Kidney (tissue), 14 donors: ENCODE data around the gene ITPR1. TPM values are rescaled to one million over a fixed set of nuclear protein-coding genes. Genes with fewer than 3 reads are reported as not detected.

Experiments
- DNase-seq, 5 donors: peaks; one replicate each; pipeline ENCODE4 v3.0.0-alpha.2; 2013 to 2020
- FAIRE-seq: peaks from 2 replicates; lab custom pipeline; 2012; peaks lifted over from hg19 to GRCh38; lab: Jason Lieb, UNC
- H3K27ac ChIP-seq, 2 donors: one replicate each; pipeline ENCODE4 v1.7.0; 2013; ENCODE audit warnings: low read depth in 2 of 2, low read length in 2 of 2, inconsistent platforms in 1 of 2
- H3K27me3 ChIP-seq: one replicate; pipeline ENCODE4 v1.7.1; 2013; ENCODE audit warnings: low read length, inconsistent platforms; ENCODE audit not compliant: control insufficient read depth, insufficient read depth
- H3K36me3 ChIP-seq, 3 donors: one replicate each; pipeline versions ENCODE4 v1.7.0 to v1.7.1; 2013; ENCODE audit warnings: low read length in 3 of 3, control low read depth in 1 of 3, inconsistent platforms in 1 of 3; ENCODE audit not compliant: insufficient read depth in 3 of 3, control insufficient read depth in 2 of 3
- H3K4me1 ChIP-seq, 3 donors: one replicate each; pipeline versions ENCODE4 v1.7.0 to v1.7.1; 2013; ENCODE audit warnings: low read length in 3 of 3, inconsistent platforms in 1 of 3, low read depth in 1 of 3; ENCODE audit not compliant: control insufficient read depth in 2 of 3, insufficient read depth in 2 of 3
- H3K4me3 ChIP-seq, 3 donors: one replicate each; pipeline versions ENCODE4 v1.7.0 to v1.8.1; 2013; ENCODE audit warnings: low read length in 3 of 3, control low read depth in 1 of 3, inconsistent platforms in 1 of 3
- H3K9ac ChIP-seq, 3 donors: one replicate each; pipeline versions ENCODE4 v1.7.0 to v1.7.1; 2013; ENCODE audit warnings: low read length in 3 of 3, control low read depth in 1 of 3, inconsistent platforms in 1 of 3
- H3K9me3 ChIP-seq, 3 donors: one replicate each; pipeline versions ENCODE4 v1.7.0 to v1.7.1; 2013; ENCODE audit warnings: low read length in 3 of 3, control low read depth in 1 of 3, inconsistent platforms in 1 of 3; ENCODE audit not compliant: control insufficient read depth in 2 of 3, insufficient read depth in 1 of 3
- intact Hi-C: fragments of 100-400 bp; cut with DNase I; formaldehyde crosslinking; loops from one replicate; pipeline ENCODE4 v1.11.1; 2022
- polyA plus RNA-seq: library from polyadenylated mRNA; stranded (reverse); fragments of 350-450 nt; fragmentation: Illumina TruSeq; extraction: RNeasy Lipid Tissue Mini Kit (QIAGEN cat#74804); gene quantifications from one replicate; pipeline ENCODE4 v1.2.3, GENCODE V29; 2014; ENCODE audit warnings: low read depth, low replicate concordance; ENCODE audit not compliant: insufficient read depth
- total RNA-seq: library from RNA; stranded (reverse); fragmentation: NEBNext Ultra II Directional; extraction: Animal tissue kit (Norgen Biotek cat#: 25700); gene quantifications from one replicate; pipeline ENCODE4 v1.2.1, GENCODE V29; 2021
- TF ChIP-seq, protein P1 (sequence below): IDR thresholded peaks from 3 replicates; pipeline ENCODE4 v1.5.1; 2012; ENCODE audit warnings: mild to moderate bottlenecking, moderate library complexity, borderline replicate concordance; ENCODE audit not compliant: insufficient read depth; ENCODE audit errors: extremely low read depth
- donor health status: control.
- donor health status: control.
- donor health status: control.
- donor health status: control.
- donor health status: control.
- donor health status: DM: yes; HTN: yes; CAD: no.
- donor health status: Normal renal cell carcinoma (clear cell type).

The ITPR1 gene
- total and polyA plus RNA-seq, 2 donors from 2014 or later = 30.2 to 81.2 TPM

GRCh38 chr3:4821338-4821737, 328.2 kb downstream of the ITPR1 start:
- Histone ChIP-seq H3K27me3 (no peaks in the 10 kb centered on the region), H3K27ac (peak overlapping the region in 1 of 2 donors; percentile 49), H3K9ac (no peak overlapping the region), H3K36me3 (peaks cover under 1 to 8% (median 5%) of the 10 kb centered on the region in 3 donors), H3K9me3 (peaks cover 0 to 8% (median 0%) of the 10 kb centered on the region in 3 donors), H3K4me1 (peaks cover 3 to 32% (median 24%) of the 10 kb centered on the region in 3 donors), H3K4me3 (no peak overlapping the region)
- peak in 3 of 5 donors; percentile 72 to 84 (median 77) for DNase-seq
- intact Hi-C loops = no loop called here
- no peak for FAIRE-seq
- TF ChIP-seq, protein P1, sequence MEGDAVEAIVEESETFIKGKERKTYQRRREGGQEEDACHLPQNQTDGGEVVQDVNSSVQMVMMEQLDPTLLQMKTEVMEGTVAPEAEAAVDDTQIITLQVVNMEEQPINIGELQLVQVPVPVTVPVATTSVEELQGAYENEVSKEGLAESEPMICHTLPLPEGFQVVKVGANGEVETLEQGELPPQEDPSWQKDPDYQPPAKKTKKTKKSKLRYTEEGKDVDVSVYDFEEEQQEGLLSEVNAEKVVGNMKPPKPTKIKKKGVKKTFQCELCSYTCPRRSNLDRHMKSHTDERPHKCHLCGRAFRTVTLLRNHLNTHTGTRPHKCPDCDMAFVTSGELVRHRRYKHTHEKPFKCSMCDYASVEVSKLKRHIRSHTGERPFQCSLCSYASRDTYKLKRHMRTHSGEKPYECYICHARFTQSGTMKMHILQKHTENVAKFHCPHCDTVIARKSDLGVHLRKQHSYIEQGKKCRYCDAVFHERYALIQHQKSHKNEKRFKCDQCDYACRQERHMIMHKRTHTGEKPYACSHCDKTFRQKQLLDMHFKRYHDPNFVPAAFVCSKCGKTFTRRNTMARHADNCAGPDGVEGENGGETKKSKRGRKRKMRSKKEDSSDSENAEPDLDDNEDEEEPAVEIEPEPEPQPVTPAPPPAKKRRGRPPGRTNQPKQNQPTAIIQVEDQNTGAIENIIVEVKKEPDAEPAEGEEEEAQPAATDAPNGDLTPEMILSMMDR = no peak

- intact Hi-C loops = no loop called here
- Histone ChIP-seq H3K27me3 (no peaks in the 10 kb centered on the region), H3K4me1 (peaks cover 3 to 39% (median 30%) of the 10 kb centered on the region in 3 donors), H3K36me3 (peaks cover 0 to 6% (median 5%) of the 10 kb centered on the region in 3 donors), H3K9ac (no peak overlapping the region), H3K27ac (peak overlapping the region; percentile 42 to 49), H3K4me3 (no peak overlapping the region), H3K9me3 (peaks cover 0 to 7% (median 0%) of the 10 kb centered on the region in 3 donors)
- TF ChIP-seq, protein P1 = no peak
- FAIRE-seq = no peak
- DNase-seq = no peak
Measured at GRCh38 chr3:4821975-4822374, 328.8 kb downstream of the ITPR1 start.

DNA sequence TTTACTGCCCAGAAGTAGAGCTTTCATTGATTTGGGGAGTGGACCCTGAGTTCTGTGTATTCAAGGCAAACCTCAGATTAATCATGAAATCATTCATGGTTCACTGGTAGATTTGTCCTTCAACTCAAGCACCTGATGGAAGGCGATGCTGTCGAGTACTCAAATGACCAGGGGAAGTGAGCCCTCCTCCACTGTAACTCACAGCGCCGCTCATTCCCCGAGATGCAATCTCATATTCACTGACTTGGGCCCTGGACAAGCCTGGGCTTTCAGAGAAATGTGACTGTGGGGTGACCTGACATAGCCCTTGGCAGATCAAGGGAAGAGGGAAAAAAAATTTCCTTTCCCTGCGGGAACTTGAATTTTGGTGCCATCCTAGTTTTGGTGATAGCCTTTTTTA, 329.4 kb downstream of the ITPR1 start:
- FAIRE-seq = no peak

More for the DNA sequence above, 329.4 kb downstream of the ITPR1 start:
- H3K27me3 ChIP-seq = no peaks in the 10 kb centered on the region
- TF ChIP-seq, protein P1 = no peak
- H3K4me3 ChIP-seq = no peak overlapping the region
- DNase-seq = no peak
- intact Hi-C loops = no loop called here
- H3K27ac ChIP-seq = peak overlapping the region in 1 of 2 donors; percentile 42
- no peak overlapping the region for H3K9ac ChIP-seq
- H3K4me1 ChIP-seq = peaks cover 3 to 45% (median 34%) of the 10 kb centered on the region in 3 donors
- peaks cover 0 to 1% (median 0%) of the 10 kb centered on the region in 3 donors for H3K9me3 ChIP-seq
- H3K36me3 ChIP-seq = peaks cover 0 to 5% (median 1%) of the 10 kb centered on the region in 3 donors
